Lower lobe of right lung (tissue), 2 donors: ENCODE measurements around the gene AGBL1. TPM values are rescaled to one million over a fixed set of nuclear protein-coding genes. Genes with fewer than 3 reads are reported as not detected.
"Not testable (repeated sequence)": the region's sequence is repeated elsewhere in the genome, so short reads cannot be mapped to it uniquely, and the experiment has no call there.

Source experiments
- ATAC-seq, 2 donors: fragments of 200-7000 bp; cut with Tn5 transposase; one replicate each; pipeline ENCODE4 v1.9.1; 2020 to 2022; ENCODE audit warnings: mild to moderate bottlenecking in 2 of 2, moderate library complexity in 2 of 2
- DNase-seq: peaks from one replicate; pipeline ENCODE4 v3.0.0-alpha.2; 2020
- H3K27ac ChIP-seq: fragments of 200-600 bp; one replicate; pipeline ENCODE4 v1.8.0; 2022
- H3K27me3 ChIP-seq: fragments of 200-600 bp; one replicate; pipeline ENCODE4 v1.8.0; 2022; ENCODE audit warnings: low read depth
- H3K36me3 ChIP-seq: fragments of 200-600 bp; one replicate; pipeline ENCODE4 v1.8.0; 2022; ENCODE audit warnings: mild to moderate bottlenecking
- H3K4me1 ChIP-seq: fragments of 200-600 bp; one replicate; pipeline ENCODE4 v1.8.0; 2022
- H3K4me3 ChIP-seq: fragments of 200-600 bp; one replicate; pipeline ENCODE4 v1.8.0; 2022; ENCODE audit warnings: mild to moderate bottlenecking
- H3K9me3 ChIP-seq: fragments of 200-600 bp; one replicate; pipeline ENCODE4 v1.8.0; 2022
- intact Hi-C: fragments of 100-400 bp; cut with DNase I; formaldehyde crosslinking; loops from one replicate; pipeline ENCODE4 v1.11.0; 2022
- total RNA-seq: library from RNA; stranded (reverse); fragmentation: NEBNext Ultra II Directional; extraction: Animal tissue kit (Norgen Biotek cat#: 25700); gene quantifications from one replicate; pipeline ENCODE4 v1.2.1, GENCODE V29; 2021
- TF ChIP-seq, protein P1 (sequence below): fragments of 200-600 bp; IDR thresholded peaks from one replicate; pipeline ENCODE4 v1.8.0; 2022; ENCODE audit warnings: antibody characterized with exemption, mild to moderate bottlenecking
- donor health status: DM: no; HTN: yes; CAD: no; lungs with severe emphysema.

Gene AGBL1
- total RNA-seq, 1 donor from 2014 or later: 12.0 TPM

DNA sequence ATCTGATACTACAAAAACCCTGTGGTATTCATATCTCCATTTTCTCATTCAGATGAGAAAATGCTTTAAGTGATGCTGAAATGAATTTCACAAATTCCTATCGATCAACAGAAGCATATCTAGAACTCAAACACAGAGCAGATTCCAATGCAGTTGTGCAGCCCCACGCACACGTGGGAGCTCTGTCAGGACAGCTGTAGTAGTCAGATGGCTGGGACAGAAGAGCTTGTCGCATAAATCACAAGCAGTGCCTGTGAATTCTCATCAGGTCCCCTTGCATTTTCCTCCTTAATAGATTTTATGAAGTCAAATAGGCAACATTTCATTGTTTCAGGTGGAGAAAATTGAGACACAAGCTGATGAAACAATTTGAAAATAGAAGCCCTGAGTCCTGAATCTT is 792.3 kb downstream of the AGBL1 start:
- intact Hi-C loops: no loop called here
- Histone ChIP-seq H3K4me1 (no peaks in the 10 kb centered on the region), H3K27me3 (no peaks in the 10 kb centered on the region), H3K4me3 (no peak overlapping the region), H3K9me3 (no peaks in the 10 kb centered on the region), H3K27ac (no peak overlapping the region), H3K36me3 (no peaks in the 10 kb centered on the region)
- ATAC-seq (no peak), DNase-seq (no peak)
- TF ChIP-seq, protein P1, sequence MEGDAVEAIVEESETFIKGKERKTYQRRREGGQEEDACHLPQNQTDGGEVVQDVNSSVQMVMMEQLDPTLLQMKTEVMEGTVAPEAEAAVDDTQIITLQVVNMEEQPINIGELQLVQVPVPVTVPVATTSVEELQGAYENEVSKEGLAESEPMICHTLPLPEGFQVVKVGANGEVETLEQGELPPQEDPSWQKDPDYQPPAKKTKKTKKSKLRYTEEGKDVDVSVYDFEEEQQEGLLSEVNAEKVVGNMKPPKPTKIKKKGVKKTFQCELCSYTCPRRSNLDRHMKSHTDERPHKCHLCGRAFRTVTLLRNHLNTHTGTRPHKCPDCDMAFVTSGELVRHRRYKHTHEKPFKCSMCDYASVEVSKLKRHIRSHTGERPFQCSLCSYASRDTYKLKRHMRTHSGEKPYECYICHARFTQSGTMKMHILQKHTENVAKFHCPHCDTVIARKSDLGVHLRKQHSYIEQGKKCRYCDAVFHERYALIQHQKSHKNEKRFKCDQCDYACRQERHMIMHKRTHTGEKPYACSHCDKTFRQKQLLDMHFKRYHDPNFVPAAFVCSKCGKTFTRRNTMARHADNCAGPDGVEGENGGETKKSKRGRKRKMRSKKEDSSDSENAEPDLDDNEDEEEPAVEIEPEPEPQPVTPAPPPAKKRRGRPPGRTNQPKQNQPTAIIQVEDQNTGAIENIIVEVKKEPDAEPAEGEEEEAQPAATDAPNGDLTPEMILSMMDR: no peak

DNA sequence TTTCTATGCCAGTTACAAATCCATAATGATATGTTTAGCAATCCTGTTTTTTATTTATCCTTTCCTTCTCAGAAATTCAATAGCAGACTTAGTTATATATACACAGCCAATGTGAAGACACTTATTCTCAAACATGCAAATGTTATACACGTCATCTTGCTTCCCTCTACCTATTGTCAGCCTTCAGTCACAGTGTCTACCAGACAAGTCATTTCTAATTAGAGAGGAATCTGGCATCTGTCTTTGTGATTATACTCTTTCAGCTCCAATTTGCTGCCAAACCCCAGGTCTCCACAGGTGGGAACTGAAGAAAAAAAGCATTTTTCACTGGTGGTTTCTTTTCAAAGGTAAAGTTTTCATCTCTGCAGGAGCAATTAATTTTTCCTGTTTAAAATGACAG is 793.1 kb downstream of the AGBL1 start:
- intact Hi-C loops: no loop called here
- H3K36me3 ChIP-seq: no peaks in the 10 kb centered on the region
- no peak for ATAC-seq

GRCh38 chr15:86875067-86875466 is 795.4 kb downstream of the AGBL1 start:
- no peaks in the 10 kb centered on the region for H3K36me3 ChIP-seq
- intact Hi-C loops: no loop called here

More for the DNA sequence above, 793.1 kb downstream of the AGBL1 start:
- H3K9me3 ChIP-seq: no peaks in the 10 kb centered on the region
- H3K27me3 ChIP-seq: no peaks in the 10 kb centered on the region
- no peak for DNase-seq
- no peak overlapping the region for H3K4me3 ChIP-seq
- H3K4me1 ChIP-seq: no peaks in the 10 kb centered on the region
- TF ChIP-seq, protein P1: no peak
- no peak overlapping the region for H3K27ac ChIP-seq

GRCh38 chr15:86876387-86876944 is 796.8 kb downstream of the AGBL1 start:
- no peak overlapping the region for H3K27ac ChIP-seq
- no peaks in the 10 kb centered on the region for H3K36me3 ChIP-seq
- no peaks in the 10 kb centered on the region for H3K4me1 ChIP-seq
- intact Hi-C loops: no loop called here
- H3K27me3 ChIP-seq: no peaks in the 10 kb centered on the region
- H3K4me3 ChIP-seq: no peak overlapping the region
- no peaks in the 10 kb centered on the region for H3K9me3 ChIP-seq
- TF ChIP-seq, protein P1: no peak
- no peak for ATAC-seq
- DNase-seq: no peak

More at GRCh38 chr15:86875067-86875466, 795.4 kb downstream of the AGBL1 start:
- no peak for ATAC-seq
- Histone ChIP-seq H3K27me3 (no peaks in the 10 kb centered on the region), H3K4me3 (no peak overlapping the region), H3K4me1 (no peaks in the 10 kb centered on the region), H3K27ac (no peak overlapping the region), H3K9me3 (no peaks in the 10 kb centered on the region)
- TF ChIP-seq, protein P1: no peak
- DNase-seq: no peak

DNA sequence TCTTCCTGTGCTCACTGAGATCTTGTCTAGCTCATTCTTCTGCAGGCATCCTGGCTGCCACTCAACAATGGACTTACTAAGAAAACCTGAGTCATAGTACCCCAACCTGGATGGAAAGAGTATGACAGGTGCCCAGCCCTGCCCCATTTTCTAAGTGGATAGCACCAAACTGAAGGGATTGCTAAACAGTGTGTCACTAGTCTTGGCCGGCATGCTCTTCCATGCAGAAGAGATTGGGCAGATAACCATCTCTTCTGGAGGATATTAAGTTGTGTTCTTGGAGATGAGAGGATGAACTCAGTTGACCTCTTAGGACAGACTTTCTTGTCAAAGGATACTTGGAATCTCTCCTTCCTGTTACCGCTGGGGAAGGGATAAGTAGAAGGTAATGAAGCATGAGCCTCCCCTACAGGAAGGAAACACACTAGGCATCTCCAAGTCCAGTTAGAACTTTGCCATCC is 797.5 kb downstream of the AGBL1 start:
- intact Hi-C loops: no loop called here
- DNase-seq: no peak
- TF ChIP-seq, protein P1: no peak
- H3K9me3 ChIP-seq: no peaks in the 10 kb centered on the region
- H3K4me1 ChIP-seq: no peaks in the 10 kb centered on the region
- no peak for ATAC-seq
- H3K27ac ChIP-seq: no peak overlapping the region
- H3K27me3 ChIP-seq: no peaks in the 10 kb centered on the region
- no peaks in the 10 kb centered on the region for H3K36me3 ChIP-seq
- no peak overlapping the region for H3K4me3 ChIP-seq

- H3K9me3 ChIP-seq, H3K27me3 ChIP-seq, H3K36me3 ChIP-seq, H3K4me3 ChIP-seq, H3K4me1 ChIP-seq, ATAC-seq, H3K27ac ChIP-seq, intact Hi-C loops, DNase-seq: not testable (repeated sequence)
Measured at GRCh38 chr15:86878844-86879243, 799.2 kb downstream of the AGBL1 start.
